Thyroid gland (tissue), 4 donors: ENCODE data around the gene SCTR.

ENCODE experiments used
- CTCF ChIP-seq, 6 experiments: fragments of 200-600 bp in 3 of 6; fragments of 450-650 bp in 3 of 6; sonication (generic) in 3 of 6; IDR thresholded peaks; one replicate each; pipeline ENCODE4 v1.5.1; 2016 to 2019; ENCODE audit warnings: antibody characterized with exemption in 6 of 6, mild to moderate bottlenecking in 2 of 6, inconsistent platforms in 1 of 6, moderate library complexity in 1 of 6
- POLR2A ChIP-seq, 2 donors: fragments of 450-650 bp; IDR thresholded peaks; one replicate each; pipeline ENCODE4 v1.6.1; 2017; ENCODE audit warnings: antibody characterized with exemption in 2 of 2, mild to moderate bottlenecking in 2 of 2, moderate library complexity in 1 of 2

GRCh38 chr2:119402645-119403560 lies 121.4 kb downstream of the SCTR start:
- TF ChIP-seq CTCF (IDR thresholded peaks at IDR 0.05) (no peak), POLR2A (IDR thresholded peaks at IDR 0.05) (no peak)
